CD4-positive, alpha-beta T cell treated with Interleukin-4 for 4 hours (primary cell): ENCODE measurements around the gene GXYLT2.
"Not testable (repeated sequence)": the region's sequence is repeated elsewhere in the genome, so short reads cannot be mapped to it uniquely, and the experiment has no call there.

Experiments
- DNase-seq: peaks from one replicate; pipeline ENCODE4 v3.0.0-alpha.2; 2020

GXYLT2 gene

GRCh38 chr3:72892870-72893269 is 5.0 kb downstream of the GXYLT2 start:
- no peak for DNase-seq

- DNase-seq, result no peak
These were observed 7.2 kb downstream of the GXYLT2 start for GRCh38 chr3:72894976-72895552.

GRCh38 chr3:72896996-72897757 is 9.3 kb downstream of the GXYLT2 start:
- DNase-seq, result no peak

- no peak for DNase-seq
These were observed 9.8 kb downstream of the GXYLT2 start for GRCh38 chr3:72897758-72898007.

GRCh38 chr3:72899349-72899765 is 11.5 kb downstream of the GXYLT2 start:
- DNase-seq, result no peak

- DNase-seq, result no peak
These were observed 12.2 kb downstream of the GXYLT2 start for GRCh38 chr3:72900048-72900447.

- no peak for DNase-seq
These were observed 14.0 kb downstream of the GXYLT2 start for GRCh38 chr3:72901840-72902239.

GRCh38 chr3:72903004-72903403 is 15.2 kb downstream of the GXYLT2 start:
- DNase-seq, result no peak

GRCh38 chr3:72904163-72904562 is 16.3 kb downstream of the GXYLT2 start:
- no peak for DNase-seq

- no peak for DNase-seq
These were observed 18.3 kb downstream of the GXYLT2 start for GRCh38 chr3:72906154-72906553.

GRCh38 chr3:72907131-72907711 is 19.4 kb downstream of the GXYLT2 start:
- no peak for DNase-seq

- DNase-seq, result no peak
These were observed 20.1 kb downstream of the GXYLT2 start for GRCh38 chr3:72907731-72908620.

GRCh38 chr3:72909591-72909990 is 21.7 kb downstream of the GXYLT2 start:
- DNase-seq, result no peak

- no peak for DNase-seq
These were observed 24.7 kb downstream of the GXYLT2 start for GRCh38 chr3:72912532-72912931.

GRCh38 chr3:72914383-72914782 is 26.5 kb downstream of the GXYLT2 start:
- no peak for DNase-seq

GRCh38 chr3:72916250-72916649 is 28.4 kb downstream of the GXYLT2 start:
- no peak for DNase-seq

- no peak for DNase-seq
These were observed 31.7 kb downstream of the GXYLT2 start for GRCh38 chr3:72919520-72919919.

- DNase-seq, result no peak
These were observed 36.2 kb downstream of the GXYLT2 start for GRCh38 chr3:72924055-72924454.

- DNase-seq, result not testable (repeated sequence)
These were observed 41.2 kb downstream of the GXYLT2 start for GRCh38 chr3:72928781-72929735.

- no peak for DNase-seq
These were observed 42.9 kb downstream of the GXYLT2 start for GRCh38 chr3:72930754-72931153.

GRCh38 chr3:72932416-72932815 is 44.6 kb downstream of the GXYLT2 start:
- no peak for DNase-seq
